ENCODE measurements around the gene AEN.

Gene AEN

GRCh38 chr15:88607951-88608350 lies 13.2 kb upstream of the AEN start:
- ATAC-seq (ENCODE audit: low read depth) (no peak), DNase-seq (ENCODE audit: low spot score) (no peak)
- H3K4me3 ChIP-seq (ENCODE audit: severe bottlenecking), result no peak overlapping the region
- no peaks in the 10 kb centered on the region for H3K4me1 ChIP-seq (ENCODE audit: insufficient read depth, poor library complexity, severe bottlenecking)
- H3K27ac ChIP-seq (ENCODE audit: poor library complexity, severe bottlenecking), result no peak overlapping the region
- H3K36me3 ChIP-seq (ENCODE audit: low read depth), result no peaks in the 10 kb centered on the region
- no peaks in the 10 kb centered on the region for H3K9me3 ChIP-seq (ENCODE audit: severe bottlenecking)
- TF ChIP-seq, protein P1, sequence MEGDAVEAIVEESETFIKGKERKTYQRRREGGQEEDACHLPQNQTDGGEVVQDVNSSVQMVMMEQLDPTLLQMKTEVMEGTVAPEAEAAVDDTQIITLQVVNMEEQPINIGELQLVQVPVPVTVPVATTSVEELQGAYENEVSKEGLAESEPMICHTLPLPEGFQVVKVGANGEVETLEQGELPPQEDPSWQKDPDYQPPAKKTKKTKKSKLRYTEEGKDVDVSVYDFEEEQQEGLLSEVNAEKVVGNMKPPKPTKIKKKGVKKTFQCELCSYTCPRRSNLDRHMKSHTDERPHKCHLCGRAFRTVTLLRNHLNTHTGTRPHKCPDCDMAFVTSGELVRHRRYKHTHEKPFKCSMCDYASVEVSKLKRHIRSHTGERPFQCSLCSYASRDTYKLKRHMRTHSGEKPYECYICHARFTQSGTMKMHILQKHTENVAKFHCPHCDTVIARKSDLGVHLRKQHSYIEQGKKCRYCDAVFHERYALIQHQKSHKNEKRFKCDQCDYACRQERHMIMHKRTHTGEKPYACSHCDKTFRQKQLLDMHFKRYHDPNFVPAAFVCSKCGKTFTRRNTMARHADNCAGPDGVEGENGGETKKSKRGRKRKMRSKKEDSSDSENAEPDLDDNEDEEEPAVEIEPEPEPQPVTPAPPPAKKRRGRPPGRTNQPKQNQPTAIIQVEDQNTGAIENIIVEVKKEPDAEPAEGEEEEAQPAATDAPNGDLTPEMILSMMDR (IDR thresholded peaks at IDR 0.05; ENCODE audit: poor library complexity, severe bottlenecking), result no peak
- H3K27me3 ChIP-seq (ENCODE audit: insufficient read depth, poor library complexity, severe bottlenecking), result peaks cover 57% of the 10 kb centered on the region

DNA sequence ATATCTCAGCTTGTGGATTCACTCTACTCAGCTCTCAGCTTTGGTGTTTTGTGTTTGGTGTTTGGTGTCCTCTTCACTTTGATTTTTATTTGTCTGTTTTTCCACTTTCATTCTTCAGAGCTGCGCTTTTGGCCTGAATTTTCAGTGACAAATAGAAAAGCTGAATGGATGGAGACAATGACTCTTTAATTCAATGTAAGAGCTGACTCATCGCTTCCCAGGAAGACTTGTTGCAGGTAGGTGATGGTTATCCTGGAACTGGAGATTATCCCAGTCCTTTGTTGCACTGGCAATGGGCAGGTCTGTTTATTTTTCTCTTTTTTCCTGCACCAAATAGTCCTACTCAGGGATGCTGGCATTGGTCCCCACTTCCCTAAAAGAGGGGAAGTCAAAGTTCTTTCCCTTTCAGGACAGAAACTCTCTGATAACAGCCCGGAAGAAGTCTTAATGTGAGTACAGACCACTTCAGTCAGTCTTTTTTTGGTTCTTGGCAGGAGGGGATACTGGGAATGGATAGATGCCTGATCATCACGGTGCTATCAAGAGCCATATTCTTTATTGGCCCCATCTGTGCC lies 12.4 kb upstream of the AEN start:
- Histone ChIP-seq H3K27ac (ENCODE audit: poor library complexity, severe bottlenecking) (no peak overlapping the region), H3K27me3 (ENCODE audit: insufficient read depth, poor library complexity, severe bottlenecking) (peaks cover 50% of the 10 kb centered on the region), H3K36me3 (ENCODE audit: low read depth) (no peaks in the 10 kb centered on the region), H3K4me1 (ENCODE audit: insufficient read depth, poor library complexity, severe bottlenecking) (no peaks in the 10 kb centered on the region), H3K9me3 (ENCODE audit: severe bottlenecking) (no peaks in the 10 kb centered on the region), H3K4me3 (ENCODE audit: severe bottlenecking) (no peak overlapping the region)
- ATAC-seq (ENCODE audit: low read depth) (no peak), DNase-seq (ENCODE audit: low spot score) (no peak)
- TF ChIP-seq, protein P1 (IDR thresholded peaks at IDR 0.05; ENCODE audit: poor library complexity, severe bottlenecking), result no peak

GRCh38 chr15:88609344-88610090 lies 11.6 kb upstream of the AEN start:
- Histone ChIP-seq H3K4me1 (ENCODE audit: insufficient read depth, poor library complexity, severe bottlenecking) (no peaks in the 10 kb centered on the region), H3K9me3 (ENCODE audit: severe bottlenecking) (no peaks in the 10 kb centered on the region), H3K36me3 (ENCODE audit: low read depth) (no peaks in the 10 kb centered on the region), H3K27me3 (ENCODE audit: insufficient read depth, poor library complexity, severe bottlenecking) (peaks cover 42% of the 10 kb centered on the region), H3K27ac (ENCODE audit: poor library complexity, severe bottlenecking) (no peak overlapping the region), H3K4me3 (ENCODE audit: severe bottlenecking) (no peak overlapping the region)
- DNase-seq (ENCODE audit: low spot score), result no peak
- TF ChIP-seq, protein P1 (IDR thresholded peaks at IDR 0.05; ENCODE audit: poor library complexity, severe bottlenecking), result no peak
- ATAC-seq (ENCODE audit: low read depth), result no peak

DNA sequence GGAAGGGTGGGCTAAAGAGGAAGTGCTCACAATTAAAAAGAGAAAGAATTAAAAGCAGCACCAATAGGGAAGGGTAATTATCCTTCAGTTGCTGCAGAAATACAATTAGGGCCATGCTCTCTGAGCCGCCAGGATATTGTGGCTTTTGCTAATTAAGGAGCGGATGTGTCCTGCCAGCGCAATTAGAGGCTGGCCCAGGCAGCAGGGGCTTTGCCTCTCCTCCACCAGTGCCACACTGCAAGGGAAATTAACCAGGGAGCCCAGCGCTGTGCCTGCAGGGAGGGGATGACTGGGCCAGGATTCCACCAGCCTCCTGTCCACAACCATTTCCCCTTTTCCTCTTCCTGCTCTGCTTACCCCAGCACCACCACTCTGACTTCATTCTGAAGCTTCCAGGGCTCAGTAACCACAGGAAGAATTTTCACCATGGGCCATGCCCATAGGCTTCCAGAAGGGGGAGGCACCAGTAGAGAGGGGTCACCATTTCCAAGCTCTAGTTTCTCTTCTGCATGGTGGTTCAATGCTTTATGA lies 10.4 kb upstream of the AEN start:
- peak; percentile 27; the same call in 1 of the 3 replicates for ATAC-seq (ENCODE audit: low read depth)
- TF ChIP-seq, protein P1 (IDR thresholded peaks at IDR 0.05; ENCODE audit: poor library complexity, severe bottlenecking), result no peak
- peaks cover 29% of the 10 kb centered on the region for H3K27me3 ChIP-seq (ENCODE audit: insufficient read depth, poor library complexity, severe bottlenecking)
- no peaks in the 10 kb centered on the region for H3K36me3 ChIP-seq (ENCODE audit: low read depth)
- H3K27ac ChIP-seq (ENCODE audit: poor library complexity, severe bottlenecking), result no peak overlapping the region
- DNase-seq (ENCODE audit: low spot score), result no peak
- no peak overlapping the region for H3K4me3 ChIP-seq (ENCODE audit: severe bottlenecking)
- H3K4me1 ChIP-seq (ENCODE audit: insufficient read depth, poor library complexity, severe bottlenecking), result no peaks in the 10 kb centered on the region
- H3K9me3 ChIP-seq (ENCODE audit: severe bottlenecking), result no peaks in the 10 kb centered on the region
